Measurements from ENCODE around the gene SECISBP2. TPM values are rescaled to one million over a fixed set of nuclear protein-coding genes. Genes with fewer than 3 reads are reported as not detected.
"Not testable (repeated sequence)": the region's sequence is repeated elsewhere in the genome, so short reads cannot be mapped to it uniquely, and the experiment has no call there.

Gene SECISBP2
- 21.2 and 42.0 TPM in 2 replicates for total RNA-seq

GRCh38 chr9:89318123-89319014 lies at the start of gene SECISBP2:
Gene SECISBP2 (plus strand): TSS chr9:89318500. CDS start chr9:89318577, 77 bp downstream.
- DNase-seq (ENCODE audit: extremely low read depth, low read depth, low spot score): peak; percentile 85

DNA sequence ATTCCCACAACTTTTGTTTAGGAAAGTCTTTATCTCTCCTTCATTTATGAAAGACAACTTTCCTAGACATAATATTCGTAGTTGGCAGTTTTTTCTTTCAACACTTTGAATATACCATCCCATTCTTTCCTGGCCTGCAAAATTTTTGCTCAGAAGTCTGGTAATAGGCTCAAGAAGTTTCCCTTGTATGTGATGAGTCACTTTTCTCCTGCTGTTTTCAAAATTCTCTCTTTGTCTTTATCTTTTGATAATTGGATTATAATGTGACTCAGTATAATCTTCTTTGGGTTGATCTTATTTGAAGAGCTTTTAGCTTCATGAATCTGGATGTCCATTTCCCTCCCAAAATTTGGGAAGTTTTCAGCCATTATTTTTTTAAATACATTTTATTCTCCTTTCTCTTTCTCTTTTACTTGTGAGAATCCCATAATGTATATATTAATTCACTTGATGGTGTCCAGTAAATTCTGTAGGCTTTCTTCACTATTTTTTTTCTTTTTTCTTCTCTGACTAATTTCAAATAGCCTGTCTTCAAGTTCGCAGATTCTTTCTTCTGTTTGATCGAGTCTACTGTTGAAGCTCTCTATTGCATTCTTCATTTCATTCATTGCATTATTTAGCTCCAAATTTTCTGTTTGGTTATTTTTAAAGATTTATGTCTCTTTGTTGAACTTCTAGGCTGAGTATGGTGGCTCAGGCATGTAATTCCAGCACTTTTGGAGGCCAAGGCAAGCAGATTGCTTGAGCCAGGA lies 44.6 kb upstream of the SECISBP2 start:
- DNase-seq (ENCODE audit: extremely low read depth, low read depth, low spot score): no peak

- DNase-seq (ENCODE audit: extremely low read depth, low read depth, low spot score): no peak
Observed at GRCh38 chr9:89274838-89275237, 43.5 kb upstream of the SECISBP2 start.

GRCh38 chr9:89276040-89276439 lies 42.3 kb upstream of the SECISBP2 start:
- DNase-seq (ENCODE audit: extremely low read depth, low read depth, low spot score): not testable (repeated sequence)

DNA sequence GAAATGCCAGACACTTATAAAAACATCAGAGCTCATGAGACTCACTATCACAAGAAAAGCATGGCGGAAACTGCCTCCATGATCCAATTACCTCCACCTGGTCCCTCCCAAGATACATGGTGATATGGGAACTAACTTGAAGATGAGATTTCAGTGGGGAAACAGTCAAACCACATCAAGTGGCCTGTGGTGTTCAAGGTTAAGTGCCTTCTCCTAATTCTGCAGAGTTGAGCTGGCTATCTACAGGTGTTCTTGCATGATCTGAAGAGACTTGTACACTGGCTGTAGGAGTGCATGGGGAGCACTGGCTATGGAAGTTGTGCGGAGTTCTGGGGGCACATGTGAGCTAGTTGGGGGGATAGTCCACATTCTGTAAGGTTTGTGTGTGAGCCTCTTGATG lies 41.3 kb upstream of the SECISBP2 start:
- no peak for DNase-seq (ENCODE audit: extremely low read depth, low read depth, low spot score)

DNA sequence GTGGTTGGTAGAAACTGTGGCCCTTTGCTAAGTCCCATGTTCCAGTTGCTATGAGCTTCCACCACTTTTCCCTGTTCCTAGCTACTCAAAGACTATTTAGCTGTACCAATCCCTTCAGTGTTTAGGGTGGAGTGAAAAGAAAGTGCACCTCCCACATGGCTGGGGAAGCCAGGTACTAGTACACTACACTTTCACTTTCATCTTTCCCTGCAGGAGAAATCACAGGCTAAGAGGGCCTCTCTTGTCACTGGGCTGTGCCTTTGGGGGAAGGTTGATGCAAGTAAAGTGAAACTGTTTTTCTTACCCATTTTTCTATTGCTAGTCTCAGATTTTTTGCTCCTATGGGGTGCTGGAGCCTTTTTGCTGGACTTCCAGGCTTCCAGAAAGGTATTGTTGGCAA lies 40.8 kb upstream of the SECISBP2 start:
- no peak for DNase-seq (ENCODE audit: extremely low read depth, low read depth, low spot score)

DNA sequence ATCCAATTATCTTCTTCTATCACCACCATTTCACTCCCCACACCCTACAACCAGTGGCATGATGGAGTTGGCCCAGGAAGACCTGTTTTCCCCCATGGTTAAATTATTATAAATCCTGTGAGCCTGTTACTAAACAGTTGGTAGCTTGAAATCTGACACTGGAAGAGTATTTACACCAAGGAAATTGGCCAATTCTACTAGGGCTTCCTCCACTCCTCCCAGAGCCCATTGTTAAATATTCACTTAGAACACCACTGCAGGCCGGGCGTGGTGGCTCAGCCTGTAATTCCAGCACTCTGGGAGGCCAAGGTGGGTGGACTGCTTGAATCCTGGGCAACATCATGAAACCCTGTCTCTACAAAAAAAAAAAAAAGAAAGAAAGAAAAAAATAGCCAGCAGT lies 39.7 kb upstream of the SECISBP2 start:
- DNase-seq (ENCODE audit: extremely low read depth, low read depth, low spot score): no peak

GRCh38 chr9:89278997-89279739 lies 39.1 kb upstream of the SECISBP2 start:
- peak; percentile 34 for DNase-seq (ENCODE audit: extremely low read depth, low read depth, low spot score)

DNA sequence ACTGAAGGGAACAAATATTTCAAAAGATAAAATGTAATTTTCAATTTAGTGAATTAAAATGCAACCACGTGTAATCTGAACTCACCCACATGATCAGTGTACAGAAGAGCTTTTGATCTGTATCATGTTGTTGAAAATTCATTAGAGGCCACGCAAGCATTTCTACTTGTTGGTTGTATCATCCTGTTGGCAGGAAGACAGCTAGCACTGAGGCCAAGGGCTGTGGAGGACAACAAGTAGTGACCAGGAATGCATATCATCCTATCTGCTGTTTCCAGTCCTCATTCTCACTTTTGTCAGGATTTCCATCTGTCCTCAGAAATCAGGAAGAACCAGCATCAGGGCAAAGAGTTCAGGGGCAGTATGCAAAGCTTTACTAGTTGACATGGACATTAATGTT lies 37.2 kb upstream of the SECISBP2 start:
- DNase-seq (ENCODE audit: extremely low read depth, low read depth, low spot score): no peak

DNA sequence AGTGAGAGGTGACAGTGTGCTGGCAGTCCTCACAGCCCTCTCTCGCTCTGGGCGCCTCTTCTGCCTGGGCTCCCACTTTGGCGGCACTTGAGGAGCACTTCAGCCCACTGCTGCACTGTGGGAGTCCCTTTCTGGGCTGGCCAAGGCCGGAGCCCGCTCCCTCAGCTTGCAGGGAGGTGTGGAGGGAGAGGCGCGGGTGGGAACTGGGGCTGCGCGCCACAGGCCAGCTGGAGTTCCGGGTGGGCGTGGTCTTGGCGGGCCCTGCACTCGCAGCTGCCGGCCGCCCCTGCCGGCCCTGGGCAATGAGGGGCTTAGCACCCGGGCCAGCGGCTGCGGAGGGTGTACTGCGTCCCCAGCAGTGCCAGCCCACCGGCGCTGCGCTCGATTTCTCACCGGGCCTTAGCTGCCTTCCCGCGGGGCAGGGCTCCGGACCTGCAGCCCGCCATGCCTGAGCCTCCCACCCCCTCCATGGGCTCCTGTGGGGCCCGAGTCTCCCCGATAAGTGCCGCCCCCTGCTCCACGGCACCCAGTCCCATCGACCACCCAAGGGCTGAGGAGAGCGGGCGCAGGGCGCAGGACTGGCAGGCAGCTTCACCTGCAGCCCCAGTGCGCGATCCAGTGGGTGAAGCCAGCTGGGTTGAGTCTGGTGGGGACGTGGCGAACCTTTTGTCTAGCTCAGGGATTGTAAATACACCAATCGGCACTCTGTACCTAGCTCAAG lies 35.9 kb upstream of the SECISBP2 start:
- DNase-seq (ENCODE audit: extremely low read depth, low read depth, low spot score): not testable (repeated sequence)

DNA sequence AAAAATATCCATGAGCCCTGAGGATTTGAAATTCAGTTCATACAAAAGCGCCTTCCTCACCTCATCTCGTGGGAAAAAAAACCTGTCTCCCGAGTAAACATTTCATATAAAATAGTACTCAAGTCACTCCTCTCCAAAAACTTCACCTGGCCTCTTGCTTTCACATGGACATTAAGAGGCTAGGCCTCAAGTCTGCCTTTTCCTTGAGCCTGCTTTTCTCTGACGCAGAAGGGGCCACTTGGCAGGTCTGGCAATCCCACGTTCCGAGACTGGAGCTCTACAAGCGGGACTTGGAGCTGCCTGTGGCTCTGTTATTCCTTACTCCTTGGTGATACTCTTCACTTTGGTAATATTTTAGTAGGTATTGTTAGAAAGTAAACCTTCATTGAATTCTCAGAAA lies 34.2 kb upstream of the SECISBP2 start:
- DNase-seq (ENCODE audit: extremely low read depth, low read depth, low spot score): no peak

GRCh38 chr9:89291741-89292140 lies 26.6 kb upstream of the SECISBP2 start:
- DNase-seq (ENCODE audit: extremely low read depth, low read depth, low spot score): no peak

GRCh38 chr9:89293014-89293413 lies 25.3 kb upstream of the SECISBP2 start:
- no peak for DNase-seq (ENCODE audit: extremely low read depth, low read depth, low spot score)

GRCh38 chr9:89295400-89295799 lies 22.9 kb upstream of the SECISBP2 start:
- no peak for DNase-seq (ENCODE audit: extremely low read depth, low read depth, low spot score)

DNA sequence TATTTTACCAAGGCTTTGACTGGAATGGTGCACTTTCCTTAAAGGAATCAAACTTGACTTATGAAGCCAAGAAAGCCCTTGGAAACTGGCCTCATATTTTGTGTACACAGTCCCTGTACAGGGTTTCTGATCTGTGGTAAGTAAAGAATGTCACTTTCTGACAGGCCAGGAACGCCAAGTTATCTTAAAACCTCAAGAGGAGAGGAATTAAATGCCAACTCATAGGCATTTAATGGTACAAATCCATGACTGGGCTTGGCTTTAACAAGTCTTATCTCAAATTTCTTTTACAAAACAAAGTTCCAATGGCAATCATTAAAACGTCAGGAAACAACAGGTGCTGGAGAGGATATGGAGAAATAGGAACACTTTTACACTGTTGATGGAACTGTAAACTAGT lies 16.3 kb upstream of the SECISBP2 start:
- DNase-seq (ENCODE audit: extremely low read depth, low read depth, low spot score): not testable (repeated sequence)

GRCh38 chr9:89304020-89304833 lies 14.1 kb upstream of the SECISBP2 start:
- DNase-seq (ENCODE audit: extremely low read depth, low read depth, low spot score): no peak

DNA sequence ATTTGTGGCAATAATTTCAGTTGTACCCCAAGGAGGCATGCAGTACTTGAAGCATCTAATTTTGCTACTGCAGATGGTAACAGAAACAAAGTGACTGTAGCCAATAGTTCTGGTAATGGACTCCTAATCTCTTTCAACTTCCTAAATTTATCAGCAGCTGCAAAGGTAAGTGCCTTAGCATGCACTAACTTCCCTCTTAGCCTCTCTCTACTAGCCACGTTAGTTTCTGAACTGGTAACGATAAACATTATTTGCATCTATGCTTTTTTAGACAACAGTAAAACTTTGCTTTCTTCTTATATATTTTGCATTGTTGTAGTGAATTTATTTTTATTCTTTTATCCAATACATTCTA lies 13.5 kb upstream of the SECISBP2 start:
- no peak for DNase-seq (ENCODE audit: extremely low read depth, low read depth, low spot score)

DNA sequence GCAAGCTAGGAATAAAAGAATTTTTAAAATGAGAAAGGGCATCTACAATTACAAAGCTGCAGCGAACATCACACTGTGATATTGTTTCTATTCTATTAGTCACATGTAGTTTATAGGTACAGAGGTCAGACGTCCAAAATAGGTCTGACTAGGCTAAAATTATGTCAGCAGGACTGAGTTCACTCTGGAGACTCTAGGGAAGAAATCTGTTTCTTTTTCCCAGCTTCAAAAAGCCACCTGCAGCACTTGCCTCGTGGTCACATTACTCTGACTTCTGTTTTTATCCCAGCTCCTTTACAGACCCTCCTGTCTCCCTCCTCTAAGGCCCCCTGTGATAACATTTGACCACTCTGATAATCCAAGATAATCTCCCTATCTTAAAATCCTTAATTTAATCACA lies 12.4 kb upstream of the SECISBP2 start:
- no peak for DNase-seq (ENCODE audit: extremely low read depth, low read depth, low spot score)

GRCh38 chr9:89309166-89309565 lies 9.1 kb upstream of the SECISBP2 start:
- DNase-seq (ENCODE audit: extremely low read depth, low read depth, low spot score): no peak
